Transverse colon (tissue), 3 donors: ENCODE results near the gene F8.

ENCODE experiments used
- CTCF ChIP-seq, 5 experiments: fragments of 200-600 bp in 3 of 5; fragments of 450-650 bp in 2 of 5; sonication (generic) in 3 of 5; IDR thresholded peaks; 1 replicate in 2 of 5; 2 replicates in 3 of 5; pipeline ENCODE4 v1.5.1; 2016 to 2017; ENCODE audit warnings: antibody characterized with exemption in 5 of 5, inconsistent platforms in 3 of 5, mild to moderate bottlenecking in 2 of 5, moderate library complexity in 1 of 5
- EP300 ChIP-seq: sonication (generic); formaldehyde crosslinking; IDR thresholded peaks from one replicate; pipeline ENCODE4 v1.6.1; 2017; ENCODE audit warnings: antibody characterized with exemption, low read depth

GRCh38 chrX:154961947-154962346 is 60.6 kb downstream of the F8 start:
- TF ChIP-seq CTCF (IDR thresholded peaks at IDR 0.05) = no peak
- no peak for TF ChIP-seq EP300
